ENCODE data around the gene PIK3R4.

The PIK3R4 gene

GRCh38 chr3:130783629-130784028, 37.0 kb upstream of the PIK3R4 start:
- no peak overlapping the region for H3K4me3 ChIP-seq (replicated peaks; ENCODE audit: low read depth, low read length)
- DNase-seq (ENCODE audit: extremely low read depth, low read depth) = no peak
- TF ChIP-seq CTCF (IDR thresholded peaks at IDR 0.05; ENCODE audit: low read depth, low read length, missing control alignments) = no peak

GRCh38 chr3:130779486-130779885, 32.9 kb upstream of the PIK3R4 start:
- no peak for TF ChIP-seq CTCF (IDR thresholded peaks at IDR 0.05; ENCODE audit: low read depth, low read length, missing control alignments)

GRCh38 chr3:130779031-130779430, 32.4 kb upstream of the PIK3R4 start:
- no peak for TF ChIP-seq CTCF (IDR thresholded peaks at IDR 0.05; ENCODE audit: low read depth, low read length, missing control alignments)
- no peak overlapping the region for H3K4me3 ChIP-seq (replicated peaks; ENCODE audit: low read depth, low read length)
- no peak for DNase-seq (ENCODE audit: extremely low read depth, low read depth)

More at GRCh38 chr3:130779486-130779885, 32.9 kb upstream of the PIK3R4 start:
- H3K4me3 ChIP-seq (replicated peaks; ENCODE audit: low read depth, low read length) = no peak overlapping the region
- DNase-seq (ENCODE audit: extremely low read depth, low read depth) = no peak

GRCh38 chr3:130773366-130773765, 26.7 kb upstream of the PIK3R4 start:
- no peak overlapping the region for H3K4me3 ChIP-seq (replicated peaks; ENCODE audit: low read depth, low read length)
- DNase-seq (ENCODE audit: extremely low read depth, low read depth) = no peak
- TF ChIP-seq CTCF (IDR thresholded peaks at IDR 0.05; ENCODE audit: low read depth, low read length, missing control alignments) = no peak

- no peak for DNase-seq (ENCODE audit: extremely low read depth, low read depth)
- TF ChIP-seq CTCF (IDR thresholded peaks at IDR 0.05; ENCODE audit: low read depth, low read length, missing control alignments) = no peak
- H3K4me3 ChIP-seq (replicated peaks; ENCODE audit: low read depth, low read length) = no peak overlapping the region
Measured at GRCh38 chr3:130772129-130772528, 25.5 kb upstream of the PIK3R4 start.

- TF ChIP-seq CTCF (IDR thresholded peaks at IDR 0.05; ENCODE audit: low read depth, low read length, missing control alignments) = no peak
- H3K4me3 ChIP-seq (replicated peaks; ENCODE audit: low read depth, low read length) = no peak overlapping the region
Measured at GRCh38 chr3:130770644-130771043, 24.0 kb upstream of the PIK3R4 start.

GRCh38 chr3:130761730-130762311, 15.2 kb upstream of the PIK3R4 start:
- TF ChIP-seq CTCF (IDR thresholded peaks at IDR 0.05; ENCODE audit: low read depth, low read length, missing control alignments) = no peak
- no peak for DNase-seq (ENCODE audit: extremely low read depth, low read depth)
- H3K4me3 ChIP-seq (replicated peaks; ENCODE audit: low read depth, low read length) = no peak overlapping the region

More at GRCh38 chr3:130770644-130771043, 24.0 kb upstream of the PIK3R4 start:
- DNase-seq (ENCODE audit: extremely low read depth, low read depth) = no peak

All from HFF-Myc (cell line).